H1 (cell line): ENCODE data around the gene PPP2R3A. TPM values are rescaled to one million over a fixed set of nuclear protein-coding genes. Genes with fewer than 3 reads are reported as not detected.

ENCODE experiments used
- CTCF ChIA-PET: fragments of 300-600 bp; sonication (Branson Sonifier 250); formaldehyde crosslinking; loops from one replicate; lab custom pipeline; 2021; ENCODE audit not compliant: partially characterized antibody; lab: Charles Lee
- POLR2A ChIA-PET: fragments of 300-600 bp; sonication (Branson Sonifier 250); formaldehyde crosslinking; loops from one replicate; lab custom pipeline; 2021; ENCODE audit warnings: inconsistent platforms; ENCODE audit not compliant: partially characterized antibody; lab: Charles Lee
- DNase-seq, 2 experiments: peaks; one replicate each; pipeline versions ENCODE4 v3.0.0 to v3.0.0-alpha.2; 2010 to 2022; ENCODE audit warnings: low spot score in 2 of 2, low read depth in 1 of 2, mixed read lengths in 1 of 2
- FAIRE-seq: peaks from 2 replicates; lab custom pipeline; 2011; peaks lifted over from hg19 to GRCh38; lab: Jason Lieb, UNC
- H2AFZ ChIP-seq: 2 replicates; pipeline ENCODE4 v1.8.1; 2012; ENCODE audit warnings: low read length, inconsistent platforms
- H2AK5ac ChIP-seq: 2 replicates; pipeline ENCODE4 v1.6.1; 2013; ENCODE audit warnings: low read depth, low read length
- H2BK120ac ChIP-seq: replicated peaks from 2 replicates; pipeline ENCODE3; 2013; ENCODE audit warnings: low read depth, low read length, inconsistent platforms
- H2BK12ac ChIP-seq: 2 replicates; pipeline ENCODE4 v1.6.1; 2013; ENCODE audit warnings: low read depth, low read length
- H2BK15ac ChIP-seq: 2 replicates; pipeline ENCODE4 v1.6.1; 2013; ENCODE audit warnings: low read length
- H2BK20ac ChIP-seq: 2 replicates; pipeline ENCODE4 v1.6.1; 2013; ENCODE audit warnings: low read length
- H2BK5ac ChIP-seq: 2 replicates; pipeline ENCODE4 v1.6.1; 2013; ENCODE audit warnings: low read depth, low read length
- H3K14ac ChIP-seq: 2 replicates; pipeline ENCODE4 v1.6.1; 2013; ENCODE audit warnings: inconsistent platforms; ENCODE audit not compliant: insufficient read length
- H3K18ac ChIP-seq: 2 replicates; pipeline ENCODE4 v1.6.1; 2013; ENCODE audit warnings: low read length; ENCODE audit errors: extremely low read depth
- H3K23ac ChIP-seq: 2 replicates; pipeline ENCODE4 v1.6.1; 2013; ENCODE audit warnings: inconsistent platforms; ENCODE audit not compliant: insufficient read length
- H3K23me2 ChIP-seq: 2 replicates; pipeline ENCODE4 v1.6.1; 2013; ENCODE audit warnings: low read depth, low read length
- H3K27ac ChIP-seq: 2 replicates; pipeline ENCODE4 v1.6.1; 2011; ENCODE audit warnings: low read depth, low read length, inconsistent platforms
- H3K27me3 ChIP-seq, 4 experiments: replicated peaks in 1 of 4; 1 replicate in 1 of 4; 2 replicates in 3 of 4; pipeline versions ENCODE4 v1.6.1 to v1.8.1; 2011 to 2013; ENCODE audit warnings: low read length in 3 of 4, mild to moderate bottlenecking in 3 of 4, inconsistent platforms in 2 of 4, mixed read lengths in 2 of 4, moderate library complexity in 1 of 4; ENCODE audit not compliant: control insufficient read depth in 3 of 4, insufficient read depth in 3 of 4; ENCODE audit errors: extremely low read depth in 1 of 4
- H3K36me3 ChIP-seq, 4 experiments: 2 replicates each; pipeline versions ENCODE4 v1.6.1 to v1.8.1; 2011 to 2013; ENCODE audit warnings: mild to moderate bottlenecking in 4 of 4, low read length in 3 of 4, moderate library complexity in 2 of 4, control low read depth in 1 of 4, inconsistent platforms in 1 of 4; ENCODE audit not compliant: insufficient read depth in 4 of 4, control insufficient read depth in 2 of 4
- H3K4ac ChIP-seq: replicated peaks from 2 replicates; pipeline ENCODE3; 2013; ENCODE audit warnings: low read length, low read depth, mixed read lengths, inconsistent platforms; ENCODE audit not compliant: insufficient read length
- H3K4me1 ChIP-seq, 4 experiments: replicated peaks in 1 of 4; 1 replicate in 1 of 4; 2 replicates in 3 of 4; pipeline versions ENCODE4 v1.6.1 to v1.8.1; 2011 to 2013; ENCODE audit warnings: low read length in 3 of 4, inconsistent platforms in 2 of 4, mixed read lengths in 1 of 4; ENCODE audit not compliant: insufficient read depth in 4 of 4, control insufficient read depth in 3 of 4
- H3K4me2 ChIP-seq, 2 experiments: 2 replicates each; pipeline versions ENCODE4 v1.6.1 to v1.8.1; 2011 to 2013; ENCODE audit warnings: low read depth in 2 of 2, low read length in 2 of 2, control low read depth in 1 of 2, inconsistent platforms in 1 of 2, mild to moderate bottlenecking in 1 of 2; ENCODE audit not compliant: insufficient read depth in 1 of 2
- H3K4me3 ChIP-seq, 4 experiments: fragments of 200-600, 300-600 bp in 1 of 4; sonication (generic), shearing (Covaris generic), sonication (Bioruptor Twin) in 1 of 4; 2 replicates each; pipeline versions ENCODE4 v1.5.1 to v1.8.1; 2011 to 2016; ENCODE audit warnings: low read length in 4 of 4, low read depth in 3 of 4, control low read depth in 2 of 4, inconsistent platforms in 2 of 4, mild to moderate bottlenecking in 2 of 4, mixed read lengths in 1 of 4, moderate library complexity in 1 of 4; ENCODE audit not compliant: insufficient read depth in 2 of 4; ENCODE audit errors: extremely low read depth in 1 of 4
- H3K56ac ChIP-seq: replicated peaks from 2 replicates; pipeline ENCODE3; 2013; ENCODE audit warnings: low read depth, mild to moderate bottlenecking, mixed read lengths, low read length, inconsistent platforms; ENCODE audit not compliant: insufficient read length
- H3K79me1 ChIP-seq: 2 replicates; pipeline ENCODE4 v1.6.1; 2013; ENCODE audit warnings: low read depth, low read length, control low read depth
- H3K79me2 ChIP-seq, 2 experiments: 2 replicates each; pipeline versions ENCODE4 v1.6.1 to v1.8.1; 2012 to 2013; ENCODE audit warnings: low read length in 2 of 2, mild to moderate bottlenecking in 2 of 2, inconsistent platforms in 1 of 2; ENCODE audit not compliant: insufficient read depth in 2 of 2, control insufficient read depth in 1 of 2
- H3K9ac ChIP-seq, 4 experiments: replicated peaks in 1 of 4; 1 replicate in 1 of 4; 2 replicates in 3 of 4; pipeline versions ENCODE4 v1.6.1 to v1.8.1; 2011 to 2013; ENCODE audit warnings: low read depth in 3 of 4, low read length in 3 of 4, control low read depth in 2 of 4, mild to moderate bottlenecking in 2 of 4, moderate library complexity in 2 of 4, inconsistent platforms in 1 of 4; ENCODE audit errors: extremely low read depth in 1 of 4
- H3K9me3 ChIP-seq, 2 experiments: 2 replicates each; pipeline versions ENCODE4 v1.6.1 to v1.8.1; 2012 to 2013; ENCODE audit warnings: mild to moderate bottlenecking in 2 of 2, moderate library complexity in 2 of 2, control low read depth in 1 of 2, inconsistent platforms in 1 of 2, low read depth in 1 of 2, low read length in 1 of 2, mixed read lengths in 1 of 2; ENCODE audit not compliant: insufficient read depth in 2 of 2
- H4K20me1 ChIP-seq, 2 experiments: replicated peaks in 1 of 2; 2 replicates each; pipeline versions ENCODE3 to v1.8.1; 2011 to 2013; ENCODE audit warnings: inconsistent platforms in 2 of 2, low read length in 2 of 2, mild to moderate bottlenecking in 1 of 2; ENCODE audit not compliant: insufficient read depth in 2 of 2, control insufficient read depth in 1 of 2
- H4K5ac ChIP-seq: 2 replicates; pipeline ENCODE4 v1.6.1; 2013; ENCODE audit warnings: low read length, low read depth, mixed read lengths, inconsistent platforms; ENCODE audit not compliant: insufficient read length
- H4K8ac ChIP-seq: 2 replicates; pipeline ENCODE4 v1.8.0; 2013; ENCODE audit warnings: mild to moderate bottlenecking, moderate library complexity, low read length, inconsistent platforms; ENCODE audit not compliant: insufficient read depth; ENCODE audit errors: extremely low read depth
- H4K91ac ChIP-seq: replicated peaks from 2 replicates; pipeline ENCODE3; 2013; ENCODE audit warnings: low read length, mixed read lengths, inconsistent platforms; ENCODE audit not compliant: insufficient read length
- CBX8 ChIP-seq: fragments of 300-800, 300-1000 bp; sonication (generic); IDR thresholded peaks from 2 replicates; pipeline ENCODE4 v1.7.1; 2016; ENCODE audit warnings: low read depth, low read length, borderline replicate concordance
- CHD1 ChIP-seq: IDR thresholded peaks from 2 replicates; pipeline ENCODE4 v1.6.1; 2012; ENCODE audit warnings: low read depth, low read length, improper control_type of control experiment
- CREB1 ChIP-seq: IDR thresholded peaks from 2 replicates; pipeline ENCODE4 v1.6.1; 2012; ENCODE audit warnings: inconsistent platforms
- EGR1 ChIP-seq: IDR thresholded peaks from 2 replicates; pipeline ENCODE4 v1.6.1; 2011; ENCODE audit warnings: low read depth, low read length, borderline replicate concordance
- EZH2 ChIP-seq: fragments of 200-600 bp; sonication (generic); IDR thresholded peaks from 2 replicates; pipeline ENCODE4 v1.7.1; 2012; ENCODE audit warnings: low read depth, mild to moderate bottlenecking, moderate library complexity, low read length, inconsistent platforms; ENCODE audit not compliant: severe bottlenecking
- MAFK ChIP-seq: IDR thresholded peaks from 2 replicates; pipeline ENCODE4 v1.6.1; 2012; ENCODE audit warnings: low read depth, mild to moderate bottlenecking, improper control_type of control experiment, low read length
- NRF1 ChIP-seq: IDR thresholded peaks from 2 replicates; pipeline ENCODE4 v1.6.1; 2011; ENCODE audit warnings: mild to moderate bottlenecking, low read depth, low read length, improper control_type of control experiment
- POLR2AphosphoS5 ChIP-seq: IDR thresholded peaks from 2 replicates; pipeline ENCODE4 v1.6.1; 2011; ENCODE audit warnings: low read depth, low read length
- RBBP5 ChIP-seq: IDR thresholded peaks from 2 replicates; pipeline ENCODE4 v1.7.1; 2012; ENCODE audit warnings: low read depth, mild to moderate bottlenecking, inconsistent platforms, low read length, moderate library complexity, borderline replicate concordance
- SIRT6 ChIP-seq: IDR thresholded peaks from one replicate; pipeline ENCODE4 v1.7.1; 2012; ENCODE audit warnings: low read length, inconsistent platforms
- SP2 ChIP-seq: IDR thresholded peaks from 2 replicates; pipeline ENCODE4 v1.6.1; 2012; ENCODE audit warnings: mild to moderate bottlenecking, low read length, inconsistent platforms
- SP4 ChIP-seq: IDR thresholded peaks from 2 replicates; pipeline ENCODE4 v1.6.1; 2012; ENCODE audit warnings: low read length, inconsistent platforms
- TAF1 ChIP-seq: IDR thresholded peaks from 2 replicates; pipeline ENCODE4 v1.6.1; 2011; ENCODE audit warnings: mild to moderate bottlenecking, low read depth, low read length
- TAF7 ChIP-seq: optimal IDR thresholded peaks from 2 replicates; pipeline ENCODE3; 2011; ENCODE audit warnings: low read depth, mild to moderate bottlenecking, inconsistent platforms, low read length, moderate library complexity, borderline replicate concordance
- WGBS, 2 experiments: shearing (Covaris generic) in 1 of 2; methylation state at CpG; one replicate each; pipeline versions ENCODE4 v1.1.6 to v1.1.7; 2013 to 2015; ENCODE audit warnings: low lambda C conversion rate in 2 of 2, mixed read lengths in 2 of 2, inconsistent platforms in 1 of 2, low coverage in 1 of 2, missing lambda C conversion rate in 1 of 2; ENCODE audit not compliant: insufficient replicate concordance in 2 of 2, insufficient coverage in 1 of 2, insufficient read length in 1 of 2; ENCODE audit errors: extremely low coverage in 1 of 2, missing lambda C conversion rate in 1 of 2; 5-methylcytosine and 5-hydroxymethylcytosine counted together
- polyA plus RNA-seq, 7 experiments: library from polyadenylated mRNA; depleted of rRNA in 3 of 7; stranded (reverse) in 5 of 7; unstranded in 2 of 7; fragments of >200 nt in 5 of 7; fragments of 200-250 nt in 2 of 7; gene quantifications; 1 replicate in 5 of 7; 2 replicates in 1 of 7; 4 replicates in 1 of 7; pipeline versions ENCODE4 v1.2.1 to v1.2.3, GENCODE V29; 2011 to 2013; ENCODE audit warnings: missing spikeins in 2 of 7, mixed read lengths in 2 of 7
- total RNA-seq: library from RNA; stranded (reverse); fragmentation: NEBNext Ultra II Directional; extraction: Animal tissue kit (Norgen Biotek cat#: 25700); gene quantifications from 2 replicates; pipeline ENCODE4 v1.2.1, GENCODE V29; 2021

PPP2R3A gene
- total and polyA plus RNA-seq, 2 of the 8 experiments (the other 6 are each of a cell fraction or from before 2014, with no cell fraction given), result 4.1 to 15.2 TPM

- no peak overlapping the region for H4K91ac ChIP-seq
- peaks cover 3 to 18% of the 10 kb centered on the region in 2 experiments for H4K20me1 ChIP-seq
- no peak overlapping the region for H3K4me3 ChIP-seq
- H4K8ac ChIP-seq, result no peak overlapping the region
- no peaks in the 10 kb centered on the region for H3K27me3 ChIP-seq
- H3K14ac ChIP-seq, result no peak overlapping the region
- TF ChIP-seq TAF7, result no peak
- no peak for TF ChIP-seq RBBP5
- TF ChIP-seq MAFK, result no peak
- TF ChIP-seq CBX8, result no peak
- no peak for TF ChIP-seq EGR1
- TF ChIP-seq SIRT6, result no peak
- no peak for TF ChIP-seq EZH2
- no peak for TF ChIP-seq CHD1
- TF ChIP-seq SP4, result no peak
- no peak for TF ChIP-seq CREB1
- TF ChIP-seq SP2, result no peak
- no peak for TF ChIP-seq TAF1
- TF ChIP-seq NRF1, result no peak
- TF ChIP-seq POLR2AphosphoS5, result no peak
- H3K79me1 ChIP-seq, result peaks cover 2% of the 10 kb centered on the region; the same call in 1 of the 2 replicates
- H3K4me1 ChIP-seq, result no peaks in the 10 kb centered on the region
- no peak overlapping the region for H3K18ac ChIP-seq
- H3K23ac ChIP-seq, result no peak overlapping the region
- H2BK15ac ChIP-seq, result no peak overlapping the region
- H2BK20ac ChIP-seq, result no peak overlapping the region
- no peak for DNase-seq
- peaks cover 25 to 98% of the 10 kb centered on the region in 2 experiments for H3K79me2 ChIP-seq
- H3K4ac ChIP-seq, result no peak overlapping the region
- POLR2A ChIA-PET, result interaction anchor here (1.4 kb wide), 1 partner anchor 26 kb away, joined by 3 read pairs; no protein-coding TSS in a partner anchor
- peaks cover 4% of the 10 kb centered on the region; the same call in 1 of the 2 replicates for H3K23me2 ChIP-seq
- no peak overlapping the region for H3K56ac ChIP-seq
- H3K27ac ChIP-seq, result no peak overlapping the region
- H3K9ac ChIP-seq, result no peak overlapping the region
- no peak overlapping the region for H2BK12ac ChIP-seq
- no peak overlapping the region for H2BK120ac ChIP-seq
- no peaks in the 10 kb centered on the region for H3K36me3 ChIP-seq
- CTCF ChIA-PET, result interaction anchor here (0.5 to 1.1 kb wide), 2 partner anchors 266 to 434 kb away, joined by 3 read pairs; no protein-coding TSS in a partner anchor
- no peak overlapping the region for H2BK5ac ChIP-seq
- H3K9me3 ChIP-seq, result no peaks in the 10 kb centered on the region
- H4K5ac ChIP-seq, result no peak overlapping the region
- no peak overlapping the region for H2AFZ ChIP-seq
- no peak overlapping the region for H3K4me2 ChIP-seq
- no peak overlapping the region for H2AK5ac ChIP-seq
- no peak for FAIRE-seq
- WGBS, 2 experiments, result 83% methylated on average over 1 of the region's 1 CpG; no CpG with 5 or more reads in 1 of the 2 experiments
These were observed 205.6 kb downstream of the PPP2R3A start for GRCh38 chr3:136171097-136171542.
